Activated CD4-positive, alpha-beta T cell treated with anti-CD3 and anti-CD28 coated beads, Interleukin-2, Interleukin-6, amounts not matched to agents 100 ng/mL and 50 ng/mL, durations not matched to agents 16 hours and 8 hours (primary cell): ENCODE data around the gene SERP1.
"Not testable (repeated sequence)": the region's sequence is repeated elsewhere in the genome, so short reads cannot be mapped to it uniquely, and the experiment has no call there.

Experiments
- DNase-seq: peaks from one replicate; pipeline ENCODE4 v3.0.0-alpha.2; 2020

The SERP1 gene

GRCh38 chr3:150538324-150539208, 7.7 kb downstream of the SERP1 start:
- no peak for DNase-seq

- no peak for DNase-seq
These were observed 11.1 kb downstream of the SERP1 start for GRCh38 chr3:150535204-150535603.

- no peak for DNase-seq
These were observed 14.5 kb downstream of the SERP1 start for GRCh38 chr3:150531775-150532174.

- no peak for DNase-seq
These were observed 17.9 kb downstream of the SERP1 start for GRCh38 chr3:150528354-150528797.

GRCh38 chr3:150527464-150528255, 18.6 kb downstream of the SERP1 start:
- DNase-seq, result no peak

GRCh38 chr3:150523538-150523937, 22.8 kb downstream of the SERP1 start:
- DNase-seq, result no peak

- DNase-seq, result no peak
These were observed 24.8 kb downstream of the SERP1 start for GRCh38 chr3:150521463-150521862.

GRCh38 chr3:150520408-150520807, 25.9 kb downstream of the SERP1 start:
- no peak for DNase-seq

GRCh38 chr3:150519026-150519425, 27.3 kb downstream of the SERP1 start:
- DNase-seq, result no peak

- DNase-seq, result no peak
These were observed 31.1 kb downstream of the SERP1 start for GRCh38 chr3:150515210-150515609.

- no peak for DNase-seq
These were observed 35.0 kb downstream of the SERP1 start for GRCh38 chr3:150511122-150511821.

GRCh38 chr3:150509780-150510179, 36.5 kb downstream of the SERP1 start:
- no peak for DNase-seq

- no peak for DNase-seq
These were observed 37.9 kb downstream of the SERP1 start for GRCh38 chr3:150508401-150508800.

GRCh38 chr3:150504483-150504882, 41.8 kb downstream of the SERP1 start:
- no peak for DNase-seq

- no peak for DNase-seq
These were observed 42.7 kb downstream of the SERP1 start for GRCh38 chr3:150503402-150504099.

- not testable (repeated sequence) for DNase-seq
These were observed 45.3 kb downstream of the SERP1 start for GRCh38 chr3:150500960-150501359.

- DNase-seq, result no peak
These were observed 48.3 kb downstream of the SERP1 start for GRCh38 chr3:150497956-150498355.

- DNase-seq, result peak; percentile 44
These were observed 50.6 kb downstream of the SERP1 start for GRCh38 chr3:150495563-150496168.

GRCh38 chr3:150495149-150495548, 51.1 kb downstream of the SERP1 start:
- DNase-seq, result no peak

GRCh38 chr3:150494411-150494977, 51.8 kb downstream of the SERP1 start:
- no peak for DNase-seq
